HepG2 (cell line): ENCODE measurements around the gene PSRC1. TPM values are rescaled to one million over a fixed set of nuclear protein-coding genes. Genes with fewer than 3 reads are reported as not detected.

Experiments used
- EED ChIP-seq: sonication (generic); formaldehyde crosslinking; IDR thresholded peaks from 2 replicates; pipeline ENCODE4 v1.5.0; 2020; ENCODE audit warnings: mild to moderate bottlenecking, missing genetic modification reagents
- GATAD2A ChIP-seq: IDR thresholded peaks from 2 replicates; pipeline ENCODE4 v1.6.1; 2016
- MEF2D ChIP-seq: sonication (generic); formaldehyde crosslinking; IDR thresholded peaks from 2 replicates; pipeline ENCODE4 v1.5.1; 2020; ENCODE audit warnings: mild to moderate bottlenecking, missing genetic modification reagents
- NR2F6 ChIP-seq, 2 experiments: IDR thresholded peaks; 2 replicates each; pipeline ENCODE4 v1.6.1; 2016; ENCODE audit warnings: antibody characterized with exemption in 1 of 2, mild to moderate bottlenecking in 1 of 2
- RAD51 ChIP-seq: fragments of 450-650 bp; IDR thresholded peaks from 2 replicates; pipeline ENCODE4 v1.6.1; 2016; ENCODE audit warnings: borderline replicate concordance
- XBP1 ChIP-seq: sonication (generic); formaldehyde crosslinking; IDR thresholded peaks from 2 replicates; pipeline ENCODE4 v1.5.0; 2020; ENCODE audit warnings: missing genetic modification reagents
- ZNF207 ChIP-seq: fragments of 450-650 bp; IDR thresholded peaks from 2 replicates; pipeline ENCODE4 v1.6.1; 2016; ENCODE audit warnings: antibody characterized with exemption, borderline replicate concordance
- ZNF235 ChIP-seq: sonication (generic); formaldehyde crosslinking; IDR thresholded peaks from 2 replicates; pipeline ENCODE4 v1.8.1; 2023; ENCODE audit warnings: mild to moderate bottlenecking, missing genetic modification reagents, borderline replicate concordance
- ZNF317 ChIP-seq: sonication (generic); formaldehyde crosslinking; IDR thresholded peaks from 2 replicates; pipeline ENCODE4 v1.5.0; 2020; ENCODE audit warnings: mild to moderate bottlenecking, missing genetic modification reagents
- ZNF383 ChIP-seq: sonication (generic); formaldehyde crosslinking; IDR thresholded peaks from 2 replicates; pipeline ENCODE4 v1.4.0; 2020; ENCODE audit warnings: missing genetic modification reagents, mild to moderate bottlenecking, borderline replicate concordance
- ZNF549 ChIP-seq: sonication (generic); formaldehyde crosslinking; IDR thresholded peaks from 2 replicates; pipeline ENCODE4 v1.5.0; 2020; ENCODE audit warnings: missing genetic modification reagents
- ZNF703 ChIP-seq: sonication (generic); formaldehyde crosslinking; IDR thresholded peaks from 2 replicates; pipeline ENCODE4 v1.5.1; 2020; ENCODE audit warnings: missing genetic modification reagents, mild to moderate bottlenecking, moderate library complexity, borderline replicate concordance
- polyA plus RNA-seq, 8 experiments: library from polyadenylated mRNA; depleted of rRNA in 3 of 8; stranded (reverse) in 7 of 8; unstranded in 1 of 8; fragments of >200 nt; fragmentation: Illumina TruSeq in 4 of 8; extraction: Trizol in 4 of 8; gene quantifications; 2 replicates each; pipeline versions ENCODE4 v1.2.1 to v1.2.3, GENCODE V29; 2011 to 2016; ENCODE audit warnings: low read depth in 4 of 8, missing spikeins in 1 of 8, mixed read lengths in 1 of 8; ENCODE audit not compliant: insufficient read depth in 1 of 8
- total RNA-seq, 5 experiments: library from RNA; depleted of rRNA; stranded (reverse); fragments of >200 nt; fragmentation: Illumina TruSeq; extraction: Trizol; gene quantifications; 2 replicates each; pipeline ENCODE4 v1.2.3, GENCODE V29; 2016; ENCODE audit warnings: low read depth in 1 of 5
- TF ChIP-seq, protein P1 (sequence below), 2 experiments: fragments of 450-650 bp in 1 of 2; sonication (generic) in 1 of 2; formaldehyde crosslinking in 1 of 2; IDR thresholded peaks; 2 replicates each; pipeline versions ENCODE4 v1.6.1 to v1.8.0; 2016 to 2022; ENCODE audit warnings: antibody characterized with exemption in 1 of 2, mild to moderate bottlenecking in 1 of 2, missing genetic modification reagents in 1 of 2
- TF ChIP-seq, protein P2 (sequence below): sonication (generic); formaldehyde crosslinking; IDR thresholded peaks from 2 replicates; pipeline ENCODE4 v1.8.0; 2022; ENCODE audit warnings: mild to moderate bottlenecking, missing genetic modification reagents; ENCODE audit not compliant: insufficient replicate concordance
- TF ChIP-seq, protein P3 (sequence below): sonication (generic); formaldehyde crosslinking; IDR thresholded peaks from 2 replicates; pipeline ENCODE4 v1.5.1; 2020; ENCODE audit warnings: mild to moderate bottlenecking, missing genetic modification reagents, borderline replicate concordance

The PSRC1 gene
- total and polyA plus RNA-seq, 2 of the 13 experiments (the other 11 are each of a cell fraction or from before 2014, with no cell fraction given), result 28.6 to 30.3 TPM

DNA sequence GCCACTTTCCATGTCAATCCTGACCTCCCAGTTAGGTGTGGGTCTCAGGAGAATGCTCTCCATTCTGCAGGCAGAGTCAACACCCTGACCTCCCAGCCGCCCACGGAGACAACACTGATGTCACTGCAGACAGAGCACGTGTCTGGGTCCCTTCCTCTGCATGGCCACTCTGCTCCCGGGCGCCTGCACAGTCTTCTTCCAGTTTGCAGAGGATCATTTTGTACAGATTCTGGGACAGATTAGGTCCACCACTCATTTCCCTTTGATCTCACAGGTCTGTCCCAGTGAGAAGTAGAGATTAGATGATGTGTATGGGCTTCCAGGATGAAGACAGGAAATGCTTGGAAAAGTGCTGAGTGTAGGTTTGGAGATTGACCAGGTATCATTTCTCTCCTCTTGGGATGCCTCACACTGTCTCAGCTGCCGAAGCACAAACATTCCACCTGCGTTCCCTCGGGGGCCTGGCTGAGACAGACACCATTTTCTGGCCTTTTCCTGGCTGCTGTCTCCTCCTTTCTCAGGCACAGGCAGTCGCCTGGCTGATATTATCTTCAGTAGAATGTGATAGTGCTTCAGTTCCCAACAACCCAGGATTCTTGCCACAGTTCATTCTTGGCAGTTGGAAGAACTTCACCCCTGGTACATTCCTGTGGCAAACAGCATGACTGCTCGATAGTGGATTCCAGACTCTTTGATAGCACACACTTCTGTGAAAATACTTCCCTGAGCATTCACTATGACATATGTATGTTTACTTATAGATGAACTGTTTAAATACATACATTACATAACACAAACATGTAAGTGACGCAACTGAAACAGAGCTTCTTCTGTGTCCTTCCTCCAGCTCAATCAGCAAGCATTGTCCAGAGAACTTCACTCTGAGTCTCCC lies 16.0 kb upstream of the PSRC1 start (continued):
- TF ChIP-seq, protein P1, sequence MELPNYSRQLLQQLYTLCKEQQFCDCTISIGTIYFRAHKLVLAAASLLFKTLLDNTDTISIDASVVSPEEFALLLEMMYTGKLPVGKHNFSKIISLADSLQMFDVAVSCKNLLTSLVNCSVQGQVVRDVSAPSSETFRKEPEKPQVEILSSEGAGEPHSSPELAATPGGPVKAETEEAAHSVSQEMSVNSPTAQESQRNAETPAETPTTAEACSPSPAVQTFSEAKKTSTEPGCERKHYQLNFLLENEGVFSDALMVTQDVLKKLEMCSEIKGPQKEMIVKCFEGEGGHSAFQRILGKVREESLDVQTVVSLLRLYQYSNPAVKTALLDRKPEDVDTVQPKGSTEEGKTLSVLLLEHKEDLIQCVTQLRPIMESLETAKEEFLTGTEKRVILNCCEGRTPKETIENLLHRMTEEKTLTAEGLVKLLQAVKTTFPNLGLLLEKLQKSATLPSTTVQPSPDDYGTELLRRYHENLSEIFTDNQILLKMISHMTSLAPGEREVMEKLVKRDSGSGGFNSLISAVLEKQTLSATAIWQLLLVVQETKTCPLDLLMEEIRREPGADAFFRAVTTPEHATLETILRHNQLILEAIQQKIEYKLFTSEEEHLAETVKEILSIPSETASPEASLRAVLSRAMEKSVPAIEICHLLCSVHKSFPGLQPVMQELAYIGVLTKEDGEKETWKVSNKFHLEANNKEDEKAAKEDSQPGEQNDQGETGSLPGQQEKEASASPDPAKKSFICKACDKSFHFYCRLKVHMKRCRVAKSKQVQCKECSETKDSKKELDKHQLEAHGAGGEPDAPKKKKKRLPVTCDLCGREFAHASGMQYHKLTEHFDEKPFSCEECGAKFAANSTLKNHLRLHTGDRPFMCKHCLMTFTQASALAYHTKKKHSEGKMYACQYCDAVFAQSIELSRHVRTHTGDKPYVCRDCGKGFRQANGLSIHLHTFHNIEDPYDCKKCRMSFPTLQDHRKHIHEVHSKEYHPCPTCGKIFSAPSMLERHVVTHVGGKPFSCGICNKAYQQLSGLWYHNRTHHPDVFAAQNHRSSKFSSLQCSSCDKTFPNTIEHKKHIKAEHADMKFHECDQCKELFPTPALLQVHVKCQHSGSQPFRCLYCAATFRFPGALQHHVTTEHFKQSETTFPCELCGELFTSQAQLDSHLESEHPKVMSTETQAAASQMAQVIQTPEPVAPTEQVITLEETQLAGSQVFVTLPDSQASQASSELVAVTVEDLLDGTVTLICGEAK (IDR thresholded peaks at IDR 0.05), result no peak
- TF ChIP-seq, protein P1 (CRISPR knock-in tag; IDR thresholded peaks at IDR 0.05), result no peak
- TF ChIP-seq ZNF703 (no peak), ZNF549 (CRISPR knock-in tag) (no peak), RAD51 (no peak), NR2F6 (IDR thresholded peaks at IDR 0.05) (peak; percentile 75), NR2F6 (CRISPR knock-in tag; IDR thresholded peaks at IDR 0.05) (peak; percentile 72; the same call in 1 of the 2 replicates), XBP1 (CRISPR knock-in tag) (no peak), MEF2D (CRISPR knock-in tag) (no peak; the same call in none of the 2 replicates), GATAD2A (peak; percentile 98), EED (CRISPR knock-in tag) (no peak), ZNF207 (no peak), ZNF383 (CRISPR knock-in tag) (no peak), ZNF235 (CRISPR knock-in tag) (0 out of 2 replicates have a peak, but pooled peaks have one; percentile 24), ZNF317 (CRISPR knock-in tag) (0 out of 2 replicates have a peak, but pooled peaks have one; percentile 45)
- TF ChIP-seq, protein P2, sequence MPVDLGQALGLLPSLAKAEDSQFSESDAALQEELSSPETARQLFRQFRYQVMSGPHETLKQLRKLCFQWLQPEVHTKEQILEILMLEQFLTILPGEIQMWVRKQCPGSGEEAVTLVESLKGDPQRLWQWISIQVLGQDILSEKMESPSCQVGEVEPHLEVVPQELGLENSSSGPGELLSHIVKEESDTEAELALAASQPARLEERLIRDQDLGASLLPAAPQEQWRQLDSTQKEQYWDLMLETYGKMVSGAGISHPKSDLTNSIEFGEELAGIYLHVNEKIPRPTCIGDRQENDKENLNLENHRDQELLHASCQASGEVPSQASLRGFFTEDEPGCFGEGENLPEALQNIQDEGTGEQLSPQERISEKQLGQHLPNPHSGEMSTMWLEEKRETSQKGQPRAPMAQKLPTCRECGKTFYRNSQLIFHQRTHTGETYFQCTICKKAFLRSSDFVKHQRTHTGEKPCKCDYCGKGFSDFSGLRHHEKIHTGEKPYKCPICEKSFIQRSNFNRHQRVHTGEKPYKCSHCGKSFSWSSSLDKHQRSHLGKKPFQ (CRISPR knock-in tag), result peak; percentile 40
- TF ChIP-seq, protein P3, sequence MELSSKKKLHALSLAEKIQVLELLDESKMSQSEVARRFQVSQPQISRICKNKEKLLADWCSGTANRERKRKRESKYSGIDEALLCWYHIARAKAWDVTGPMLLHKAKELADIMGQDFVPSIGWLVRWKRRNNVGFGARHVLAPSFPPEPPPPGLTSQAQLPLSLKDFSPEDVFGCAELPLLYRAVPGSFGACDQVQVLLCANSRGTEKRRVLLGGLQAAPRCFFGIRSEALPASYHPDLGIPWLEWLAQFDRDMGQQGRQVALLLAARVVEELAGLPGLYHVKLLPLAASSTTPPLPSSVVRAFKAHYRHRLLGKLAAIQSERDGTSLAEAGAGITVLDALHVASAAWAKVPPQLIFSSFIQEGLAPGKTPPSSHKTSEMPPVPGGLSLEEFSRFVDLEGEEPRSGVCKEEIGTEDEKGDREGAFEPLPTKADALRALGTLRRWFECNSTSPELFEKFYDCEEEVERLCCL (CRISPR knock-in tag), result no peak
